K562 (cell line): Measurements from ENCODE around the gene SERF2. TPM values are rescaled to one million over a fixed set of nuclear protein-coding genes. Genes with fewer than 3 reads are reported as not detected.

ENCODE experiments used
- ATAC-seq: fragments of 200-7000 bp; cut with Tn5 transposase; 3 replicates; pipeline ENCODE4 v1.9.1; 2020; ENCODE audit warnings: moderate library complexity
- BruUV-seq: library from RNA; stranded (reverse); fragments of 400-500 nt; replicated peaks from 2 replicates; lab custom pipeline; 2021; lab: Mats Ljungman, UMichigan
- CTCF ChIA-PET: fragments of 300-600 bp; formaldehyde crosslinking; extraction: SDS; loops from one replicate; lab custom pipeline; 2021; ENCODE audit warnings: low intra/inter-chr PET ratio; lab: Yijun Ruan, JAX
- POLR2A ChIA-PET: fragments of 300-600, 350-650 bp; sonication (Branson Sonifier 250); formaldehyde crosslinking; extraction: SDS; loops from one replicate; lab custom pipeline; 2021; ENCODE audit warnings: antibody characterized with exemption, inconsistent platforms; lab: Yijun Ruan, JAX
- DNase-seq, 4 experiments: peaks; one replicate each; pipeline versions ENCODE4 v3.0.0 to v3.0.0-alpha.2; 2011 to 2018; ENCODE audit warnings: low spot score in 3 of 4, mixed read lengths in 3 of 4; ENCODE audit errors: extremely low read depth in 1 of 4
- FAIRE-seq: peaks from 2 replicates; lab custom pipeline; 2011; peaks lifted over from hg19 to GRCh38; lab: Jason Lieb, UNC
- H2AFZ ChIP-seq: 2 replicates; pipeline ENCODE4 v1.6.0; 2011; ENCODE audit warnings: low read depth, low read length, control low read depth, inconsistent platforms
- H3K27ac ChIP-seq: fragments of 200-600 bp; 3 replicates; pipeline ENCODE4 v1.8.0; 2011; ENCODE audit warnings: low read depth, mild to moderate bottlenecking, control low read depth, inconsistent platforms, low read length, moderate library complexity, mixed read lengths; ENCODE audit errors: extremely low read depth
- H3K27me3 ChIP-seq, 2 experiments: fragments of 300-600 bp in 1 of 2; 2 replicates in 1 of 2; 3 replicates in 1 of 2; pipeline versions ENCODE4 v1.6.0 to v1.8.0; 2011; ENCODE audit warnings: inconsistent platforms in 2 of 2, low read length in 2 of 2, mild to moderate bottlenecking in 1 of 2, mixed read lengths in 1 of 2, moderate library complexity in 1 of 2; ENCODE audit not compliant: control insufficient read depth in 2 of 2, insufficient read depth in 2 of 2
- H3K36me3 ChIP-seq: fragments of 300-600 bp; 3 replicates; pipeline ENCODE4 v1.8.0; 2011; ENCODE audit warnings: mild to moderate bottlenecking, low read length, inconsistent platforms; ENCODE audit not compliant: control insufficient read depth, insufficient read depth
- H3K4me1 ChIP-seq, 2 experiments: fragments of 200-600 bp in 1 of 2; replicated peaks in 1 of 2; 2 replicates in 1 of 2; 3 replicates in 1 of 2; pipeline versions ENCODE4 v1.5.1 to v1.8.0; 2011; ENCODE audit warnings: inconsistent platforms in 2 of 2, low read length in 2 of 2, mild to moderate bottlenecking in 1 of 2, mixed read lengths in 1 of 2, moderate library complexity in 1 of 2; ENCODE audit not compliant: control insufficient read depth in 2 of 2, insufficient read depth in 2 of 2
- H3K4me2 ChIP-seq: 2 replicates; pipeline ENCODE4 v1.6.1; 2011; ENCODE audit warnings: low read length, control low read depth, inconsistent platforms, mixed read lengths; ENCODE audit not compliant: insufficient read depth
- H3K4me3 ChIP-seq: fragments of 200-600 bp; sonication (generic), shearing (Covaris generic); 2 replicates; pipeline ENCODE4 v1.5.1; 2016; ENCODE audit warnings: control low read depth, inconsistent platforms
- H3K79me2 ChIP-seq: fragments of 200-600 bp; 3 replicates; pipeline ENCODE4 v1.8.0; 2011; ENCODE audit warnings: low read length, inconsistent platforms; ENCODE audit not compliant: control insufficient read depth, insufficient read depth
- H3K9ac ChIP-seq, 2 experiments: 2 replicates each; pipeline versions ENCODE4 v1.6.0 to v1.6.1; 2011; ENCODE audit warnings: low read depth in 2 of 2, low read length in 2 of 2, control low read depth in 1 of 2, inconsistent platforms in 1 of 2, mild to moderate bottlenecking in 1 of 2, mixed read lengths in 1 of 2; ENCODE audit not compliant: insufficient read depth in 1 of 2
- H3K9me1 ChIP-seq: one replicate; pipeline ENCODE4 v1.6.0; 2011; ENCODE audit warnings: inconsistent platforms, mild to moderate bottlenecking, low read length, moderate library complexity; ENCODE audit not compliant: control insufficient read depth, insufficient read depth
- H3K9me3 ChIP-seq: replicated peaks from 2 replicates; pipeline ENCODE4 v1.5.1; 2011; ENCODE audit warnings: low read depth, low read length, inconsistent platforms; ENCODE audit not compliant: control insufficient read depth, insufficient read depth
- H4K20me1 ChIP-seq: replicated peaks from 2 replicates; pipeline ENCODE4 v1.6.1; 2011; ENCODE audit warnings: low read length, inconsistent platforms, mixed read lengths; ENCODE audit not compliant: control insufficient read depth, insufficient read depth
- ATF2 ChIP-seq: sonication (generic); formaldehyde crosslinking; IDR thresholded peaks from 2 replicates; pipeline ENCODE4 v1.8.1; 2022; ENCODE audit warnings: missing genetic modification reagents
- FOXA3 ChIP-seq, 2 experiments: fragments of 450-650 bp in 1 of 2; sonication (generic) in 1 of 2; formaldehyde crosslinking; IDR thresholded peaks in 1 of 2; conservative IDR thresholded peaks in 1 of 2; 2 replicates each; pipeline versions ENCODE4 v1.4.0 to v1.8.0; 2020 to 2022; ENCODE audit warnings: mild to moderate bottlenecking in 2 of 2, missing genetic modification reagents in 1 of 2
- FOXK2 ChIP-seq, 2 experiments: fragments of 450-650 bp; IDR thresholded peaks in 1 of 2; conservative IDR thresholded peaks in 1 of 2; 2 replicates each; pipeline ENCODE4 v1.6.1; 2016; ENCODE audit warnings: low read depth in 2 of 2, mild to moderate bottlenecking in 1 of 2
- KAT8 ChIP-seq: fragments of 450-650 bp; IDR thresholded peaks from 2 replicates; pipeline ENCODE4 v1.6.1; 2016; ENCODE audit warnings: low read depth, mild to moderate bottlenecking
- RBFOX2 ChIP-seq: fragments of 200-400 bp; formaldehyde crosslinking; IDR thresholded peaks from 2 replicates; pipeline ENCODE4 v1.6.1; 2017; ENCODE audit warnings: low read depth, mild to moderate bottlenecking, low read length, moderate library complexity
- SLC30A9 ChIP-seq: fragments of 250-450 bp; sonication (Bioruptor Pico); IDR thresholded peaks from 2 replicates; pipeline ENCODE4 v1.8.0; 2022; ENCODE audit warnings: mild to moderate bottlenecking, moderate library complexity
- SMAD3 ChIP-seq: fragments of 450-650 bp; formaldehyde crosslinking; conservative IDR thresholded peaks from 2 replicates; pipeline ENCODE4 v1.4.0; 2020; ENCODE audit warnings: mild to moderate bottlenecking
- XRCC4 ChIP-seq: IDR thresholded peaks from one replicate; pipeline ENCODE4 v1.6.1; 2011; ENCODE audit not compliant: insufficient read depth, insufficient read length; ENCODE audit errors: extremely low read depth
- ZNF143 ChIP-seq: sonication (generic); formaldehyde crosslinking; IDR thresholded peaks from 2 replicates; pipeline ENCODE4 v1.9.0; 2022; ENCODE audit warnings: mild to moderate bottlenecking, missing genetic modification reagents
- ZNF23 ChIP-seq: fragments of 250-450 bp; sonication (Bioruptor Pico); IDR thresholded peaks from 2 replicates; pipeline ENCODE4 v1.4.0; 2020; ENCODE audit warnings: mild to moderate bottlenecking
- ZNF3 ChIP-seq: fragments of 250-450 bp; sonication (Bioruptor Pico); IDR thresholded peaks from 2 replicates; pipeline ENCODE4 v1.5.0; 2021; ENCODE audit warnings: mild to moderate bottlenecking, moderate library complexity
- ZNF384 ChIP-seq: IDR thresholded peaks from 2 replicates; pipeline ENCODE4 v1.6.1; 2012; ENCODE audit warnings: low read depth, low read length, improper control_type of control experiment
- ZZZ3 ChIP-seq: fragments of 450-650 bp; IDR thresholded peaks from 2 replicates; pipeline ENCODE4 v1.6.1; 2016; ENCODE audit warnings: antibody characterized with exemption, mild to moderate bottlenecking, moderate library complexity
- WGBS: fragments of 100-300 bp; shearing (Covaris generic); methylation state at CpG from one replicate; pipeline ENCODE4 v1.1.6; 2016; ENCODE audit warnings: low coverage, mixed read lengths; ENCODE audit not compliant: insufficient coverage; ENCODE audit errors: missing lambda C conversion rate; 5-methylcytosine and 5-hydroxymethylcytosine counted together
- in situ Hi-C: fragments of 300-500 bp; cut with MboI; formaldehyde crosslinking; loops from 4 replicates; pipeline ENCODE4 v1.15.0; 2018; ENCODE audit warnings: inconsistent platforms, mixed read lengths
- intact Hi-C: fragments of 100-400 bp; cut with micrococcal nuclease; formaldehyde crosslinking; loops from 2 replicates; pipeline ENCODE4 v1.14.2; 2022
- polyA plus RNA-seq, 8 experiments: library from polyadenylated mRNA; depleted of rRNA in 4 of 8; stranded (reverse) in 5 of 8; unstranded in 3 of 8; fragments of >200 nt; fragmentation: Nextera tagmentation in 2 of 8; fragmentation: Illumina TruSeq in 1 of 8; extraction: Ambion mirVana in 2 of 8; extraction: Trizol in 1 of 8; gene quantifications; 2 replicates each; pipeline versions ENCODE4 v1.2.1 to v1.2.3, GENCODE V29; 2011 to 2014; ENCODE audit warnings: inconsistent platforms in 1 of 8, missing spikeins in 1 of 8
- total RNA-seq, 7 experiments: library from RNA; depleted of rRNA in 6 of 7; stranded (reverse); fragments of >200 nt in 6 of 7; fragmentation: Illumina TruSeq in 2 of 7; extraction: Trizol in 2 of 7; gene quantifications; 2 replicates each; pipeline versions ENCODE4 v1.2.1 to v1.2.3, GENCODE V29; 2011 to 2021; ENCODE audit warnings: low replicate concordance in 1 of 7

SERF2 gene
- total and polyA plus RNA-seq, 9 of the 15 experiments (the other 6 are each of a cell fraction or from before 2014, with no cell fraction given): 497 to 3,360 (median 867) TPM

- POLR2A ChIA-PET: no interaction called here
- 59% methylated on average over 5 of the region's 5 CpGs for WGBS
- peak; percentile 72 for FAIRE-seq
- TF ChIP-seq SLC30A9 (CRISPR knock-in tag) (no peak), FOXA3 (CRISPR knock-in tag; conservative IDR thresholded peaks at IDR 0.05 in 1 of 2, IDR thresholded peaks at IDR 0.05 in 1 of 2) (peak; percentile 62 to 80; a peak in 3 of 4 replicates), ZNF3 (no peak), KAT8 (no peak), ATF2 (CRISPR knock-in tag) (no peak), ZNF384 (peak; percentile 61), ZNF143 (CRISPR knock-in tag) (no peak), SMAD3 (no peak), ZNF23 (CRISPR knock-in tag) (no peak), ZZZ3 (peak; percentile 55; the same call in 1 of the 2 replicates), RBFOX2 (no peak), FOXK2 (conservative IDR thresholded peaks at IDR 0.05 in 1 of 2, IDR thresholded peaks at IDR 0.05 in 1 of 2; ENCODE audit: low read depth in 2 of 2) (peak; percentile 18 to 60; a peak in 2 of 4 replicates), XRCC4 (no peak)
Observed at GRCh38 chr15:43769584-43770228, 22.4 kb upstream of the SERF2 start.

More at GRCh38 chr15:43769584-43770228, 22.4 kb upstream of the SERF2 start:
- in situ Hi-C loops (no loop called here), intact Hi-C loops (loop anchor here (5.0 kb wide), 1 partner anchor 327 kb away; no protein-coding TSS in a partner anchor)
- CTCF ChIA-PET: interaction anchor here (2.2 kb wide), 1 partner anchor 423 kb away, joined by 10 read pairs; no protein-coding TSS in a partner anchor
- Histone ChIP-seq H3K9me1 (no peaks in the 10 kb centered on the region), H4K20me1 (no peaks in the 10 kb centered on the region; the same call in 1 of the 2 replicates), H3K79me2 (no peaks in the 10 kb centered on the region), H3K4me3 (no peak overlapping the region), H3K36me3 (peaks cover 92% of the 10 kb centered on the region), H3K9ac (no peak overlapping the region), H2AFZ (no peak overlapping the region), H3K27me3 (no peaks in the 10 kb centered on the region), H3K9me3 (no peaks in the 10 kb centered on the region), H3K4me1 (peaks cover 0 to 2% of the 10 kb centered on the region in 2 experiments; a peak in 2 of 5 replicates), H3K27ac (no peak overlapping the region), H3K4me2 (no peak overlapping the region)
- peak; percentile 56 to 77 (median 62) for DNase-seq
- peak; percentile 86 for ATAC-seq
- BruUV-seq: no TSS peak
